Measurements from ENCODE around the gene UNK. TPM values are rescaled to one million over a fixed set of nuclear protein-coding genes. Genes with fewer than 3 reads are reported as not detected.
"Not testable (repeated sequence)": the region's sequence is repeated elsewhere in the genome, so short reads cannot be mapped to it uniquely, and the experiment has no call there.

UNK gene
- total and polyA plus RNA-seq, 8 donors: 19.8 to 54.6 (median 49.0) TPM

DNA sequence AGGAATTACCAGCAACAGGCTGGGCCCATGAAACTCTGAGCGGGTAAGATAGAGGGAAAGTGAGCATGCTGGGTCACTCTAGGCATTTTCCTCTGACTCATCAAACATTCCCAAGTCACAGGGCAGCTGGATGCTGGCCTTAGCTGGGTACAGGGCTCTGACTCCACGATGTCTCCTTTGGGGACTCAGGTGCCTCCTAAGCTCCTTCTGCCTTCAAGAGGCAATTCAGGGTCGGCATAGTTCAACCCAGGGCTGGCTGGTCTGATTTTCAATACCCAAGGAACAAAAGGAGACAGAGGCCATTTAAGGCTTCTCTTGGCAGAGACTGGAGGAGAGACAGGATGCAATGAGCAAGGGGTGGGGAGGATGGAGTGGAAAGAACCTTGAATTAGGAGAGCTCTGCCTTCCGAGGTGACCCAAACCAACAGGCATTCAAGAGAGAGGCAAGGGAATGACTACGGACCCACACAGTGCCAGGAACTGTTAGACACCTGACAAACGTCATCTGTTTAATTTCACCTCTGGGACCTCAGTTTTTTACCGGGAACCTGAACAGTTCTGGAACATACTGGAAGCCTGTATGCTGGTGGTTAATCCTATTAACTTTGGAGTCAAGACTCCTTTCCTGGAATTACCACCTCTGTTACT is 69.6 kb downstream of the UNK start:
- DNase-seq (peak in 1 of 4 donors; percentile 17), ATAC-seq (peak; percentile 16)
- peaks cover 2 to 37% of the 10 kb centered on the region in 2 donors for H3K36me3 ChIP-seq
- peak overlapping the region; percentile 35 to 79 for H3K4me3 ChIP-seq
- peaks cover 13 to 70% of the 10 kb centered on the region in 2 donors for H3K4me1 ChIP-seq
- intact Hi-C loops (cut with DNase I): no loop called here
- H3K27me3 ChIP-seq: no peaks in the 10 kb centered on the region
- H3K9me3 ChIP-seq: no peaks in the 10 kb centered on the region
- peak overlapping the region; percentile 95 to 98 for H3K27ac ChIP-seq
- TF ChIP-seq, protein P1, sequence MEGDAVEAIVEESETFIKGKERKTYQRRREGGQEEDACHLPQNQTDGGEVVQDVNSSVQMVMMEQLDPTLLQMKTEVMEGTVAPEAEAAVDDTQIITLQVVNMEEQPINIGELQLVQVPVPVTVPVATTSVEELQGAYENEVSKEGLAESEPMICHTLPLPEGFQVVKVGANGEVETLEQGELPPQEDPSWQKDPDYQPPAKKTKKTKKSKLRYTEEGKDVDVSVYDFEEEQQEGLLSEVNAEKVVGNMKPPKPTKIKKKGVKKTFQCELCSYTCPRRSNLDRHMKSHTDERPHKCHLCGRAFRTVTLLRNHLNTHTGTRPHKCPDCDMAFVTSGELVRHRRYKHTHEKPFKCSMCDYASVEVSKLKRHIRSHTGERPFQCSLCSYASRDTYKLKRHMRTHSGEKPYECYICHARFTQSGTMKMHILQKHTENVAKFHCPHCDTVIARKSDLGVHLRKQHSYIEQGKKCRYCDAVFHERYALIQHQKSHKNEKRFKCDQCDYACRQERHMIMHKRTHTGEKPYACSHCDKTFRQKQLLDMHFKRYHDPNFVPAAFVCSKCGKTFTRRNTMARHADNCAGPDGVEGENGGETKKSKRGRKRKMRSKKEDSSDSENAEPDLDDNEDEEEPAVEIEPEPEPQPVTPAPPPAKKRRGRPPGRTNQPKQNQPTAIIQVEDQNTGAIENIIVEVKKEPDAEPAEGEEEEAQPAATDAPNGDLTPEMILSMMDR (IDR thresholded peaks at IDR 0.05): no peak

DNA sequence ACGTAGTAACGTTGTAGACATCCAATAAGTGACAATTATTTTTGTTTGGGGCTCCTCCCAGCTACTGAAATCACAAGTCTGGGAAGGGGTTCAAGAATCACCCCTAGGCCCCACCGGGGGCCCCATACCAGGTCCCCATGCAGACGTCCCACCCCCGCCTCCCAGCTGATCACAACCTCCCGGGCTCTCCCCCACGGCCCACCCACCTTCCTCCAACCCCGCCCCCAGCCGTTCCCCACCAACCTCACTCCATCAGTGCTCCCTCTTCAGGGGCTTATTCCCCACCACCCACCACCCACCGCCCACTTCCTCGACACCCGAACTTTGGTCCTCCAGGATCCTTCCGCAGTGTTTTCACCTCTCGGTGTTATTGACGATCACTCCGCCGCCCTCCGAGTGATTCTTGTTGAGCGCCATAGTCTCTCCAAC is 70.3 kb downstream of the UNK start:
- TF ChIP-seq, protein P1 (IDR thresholded peaks at IDR 0.05): no peak
- peak; percentile 5 for ATAC-seq
- peak in 2 of 4 donors; percentile 59 to 79 for DNase-seq
- peak overlapping the region; percentile 35 to 79 for H3K4me3 ChIP-seq
- H3K4me1 ChIP-seq: peaks cover 13 to 70% of the 10 kb centered on the region in 2 donors
- intact Hi-C loops (cut with DNase I): no loop called here
- peaks cover 2 to 30% of the 10 kb centered on the region in 2 donors for H3K36me3 ChIP-seq
- no peaks in the 10 kb centered on the region for H3K27me3 ChIP-seq
- no peaks in the 10 kb centered on the region for H3K9me3 ChIP-seq
- H3K27ac ChIP-seq: peak overlapping the region; percentile 95 to 98

DNA sequence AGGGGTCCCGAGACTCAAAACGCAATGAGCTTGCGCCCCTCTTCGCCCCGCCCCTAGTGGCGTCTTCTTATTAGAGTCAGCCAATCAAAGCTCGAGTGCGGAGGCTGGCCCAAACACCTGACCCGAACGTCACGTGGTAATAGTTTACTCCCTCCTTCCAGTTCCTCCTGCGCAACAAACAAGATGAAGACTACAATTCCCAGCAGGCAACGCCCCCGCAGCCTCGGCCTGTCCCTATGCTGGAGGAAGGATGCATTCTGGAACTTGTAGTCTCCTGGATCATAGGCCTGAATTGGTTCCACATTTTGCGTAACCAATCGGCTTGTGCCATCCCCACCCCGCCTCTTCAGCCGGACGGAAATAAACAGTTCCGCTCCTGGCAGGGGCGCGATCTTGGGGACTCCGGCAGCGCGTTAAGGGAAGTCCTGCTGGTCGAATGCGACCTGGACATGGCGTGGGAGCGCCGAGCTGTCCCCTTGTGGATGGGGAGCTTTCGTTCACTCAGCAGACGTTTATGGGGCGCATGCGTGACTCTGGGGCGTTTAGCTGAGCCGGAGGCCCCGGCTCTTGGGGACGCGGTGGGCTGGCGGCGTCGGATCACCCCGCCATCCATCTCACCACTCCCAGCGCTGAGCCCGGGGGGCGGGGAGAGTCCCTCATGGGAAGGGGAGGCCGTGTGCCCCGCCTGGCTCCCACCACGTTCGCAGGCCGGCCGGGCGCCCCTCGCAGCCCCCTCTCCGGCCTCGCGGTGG is 70.9 kb downstream of the UNK start, which contains the start of gene WBP2:
Gene WBP2, minus strand, starts transcription at position 26 of the 752 bp plus-strand sequence. CDS start 38 bp downstream, outside the sequence.
- TF ChIP-seq, protein P1 (IDR thresholded peaks at IDR 0.05): peak; percentile 24 to 30
- peaks cover 13 to 70% of the 10 kb centered on the region in 2 donors for H3K4me1 ChIP-seq
- peak; percentile 93 for ATAC-seq
- peak; percentile 95 to 100 (median 99) for DNase-seq
- peak within 1 kb of the TSS; percentile 76 to 79 for H3K4me3 ChIP-seq
- intact Hi-C loops (cut with DNase I): no loop called here
- H3K9me3 ChIP-seq: no peaks in the 10 kb centered on the region
- peak within 1 kb of the TSS; percentile 97 to 98 for H3K27ac ChIP-seq
- no peaks in the 10 kb centered on the region for H3K27me3 ChIP-seq
- peaks cover 2 to 24% of the 10 kb centered on the region in 2 donors for H3K36me3 ChIP-seq

DNA sequence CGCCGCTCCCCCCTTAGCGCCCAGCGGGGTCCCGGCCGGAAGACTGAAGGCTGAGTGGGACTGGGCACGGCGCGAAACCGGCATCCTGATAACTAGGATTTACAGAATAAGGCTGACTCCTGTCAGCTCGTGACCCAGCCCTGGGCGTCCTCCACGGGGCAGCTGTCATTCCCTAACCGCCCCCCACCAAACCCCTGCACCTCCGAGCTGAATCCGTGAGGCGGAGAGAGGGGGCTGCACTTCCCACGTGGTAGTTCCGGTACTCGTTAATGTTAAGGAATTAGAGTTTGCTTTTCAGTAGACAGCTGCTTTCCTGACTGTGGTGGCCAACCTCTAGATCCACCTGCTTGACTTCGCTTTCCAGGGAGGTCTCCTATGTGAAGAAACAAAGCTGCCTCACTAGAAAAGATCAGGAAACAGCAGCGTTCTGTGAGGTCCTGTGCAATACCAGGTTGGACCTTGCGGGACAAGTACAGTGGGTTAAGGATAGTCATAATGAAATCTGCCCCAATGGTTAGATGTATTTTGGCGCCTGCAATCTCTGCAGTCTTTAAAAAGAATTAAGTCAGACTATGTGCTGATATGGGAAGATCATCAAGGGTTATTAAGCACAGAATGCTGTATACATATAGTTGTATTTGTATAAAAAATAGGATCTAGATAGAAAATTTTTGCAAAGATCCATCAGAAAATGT is 71.6 kb downstream of the UNK start:
- TF ChIP-seq, protein P1 (IDR thresholded peaks at IDR 0.05): no peak
- Histone ChIP-seq H3K27me3 (no peaks in the 10 kb centered on the region), H3K4me1 (peaks cover 13 to 72% of the 10 kb centered on the region in 2 donors), H3K36me3 (peaks cover 2 to 17% of the 10 kb centered on the region in 2 donors), H3K9me3 (no peaks in the 10 kb centered on the region), H3K27ac (peak overlapping the region; percentile 97 to 98), H3K4me3 (peak overlapping the region; percentile 76 to 79)
- intact Hi-C loops (cut with DNase I): no loop called here
- ATAC-seq (peak; percentile 32), DNase-seq (peak in 1 of 4 donors; percentile 66)

DNA sequence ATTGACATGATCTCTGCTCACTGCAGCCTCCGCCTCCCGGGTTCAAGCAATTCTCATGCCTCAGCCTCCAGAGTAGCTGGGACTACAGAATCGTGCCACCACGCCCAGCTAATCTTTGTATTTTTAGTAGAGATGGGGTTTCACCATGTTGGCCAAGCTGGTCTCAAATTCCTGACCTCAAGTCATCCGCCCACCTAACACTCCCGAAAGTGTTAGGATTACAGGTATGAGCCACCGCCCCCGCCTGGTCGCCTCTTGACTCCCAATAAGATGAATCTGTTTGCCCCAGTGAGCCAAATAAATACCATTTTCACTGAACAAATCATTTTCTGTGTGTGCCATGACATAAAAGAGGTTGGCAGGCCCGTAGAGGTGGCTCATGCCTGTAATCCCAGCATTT is 74.8 kb downstream of the UNK start:
- H3K27ac ChIP-seq: peak overlapping the region; percentile 86 to 93
- H3K4me1 ChIP-seq: peaks cover 8 to 54% of the 10 kb centered on the region in 2 donors
- H3K27me3 ChIP-seq; ATAC-seq; DNase-seq; H3K9me3 ChIP-seq; H3K4me3 ChIP-seq; intact Hi-C loops (cut with DNase I); H3K36me3 ChIP-seq: not testable (repeated sequence)

All from left lung (tissue), 10 donors.